Activated CD8-positive, alpha-beta memory T cell treated with anti-CD3 and anti-CD28 coated beads for 36 hours (primary cell): ENCODE measurements around the gene PCDHA5. TPM values are rescaled to one million over a fixed set of nuclear protein-coding genes. Genes with fewer than 3 reads are reported as not detected.
"Not testable (repeated sequence)": the region's sequence is repeated elsewhere in the genome, so short reads cannot be mapped to it uniquely, and the experiment has no call there.

Experiments used
- CTCF ChIA-PET: fragments of 350-600 bp; sonication (Branson Sonifier 250); formaldehyde crosslinking; loops from one replicate; lab custom pipeline; 2021; ENCODE audit warnings: antibody characterized with exemption; lab: Charles Lee
- POLR2A ChIA-PET: fragments of 350-600 bp; sonication (Branson Sonifier 250); formaldehyde crosslinking; loops from one replicate; lab custom pipeline; 2021; ENCODE audit warnings: antibody characterized with exemption; lab: Charles Lee
- total RNA-seq, 2 experiments: library from RNA; stranded (reverse); gene quantifications; one replicate each; pipeline ENCODE4 v1.2.3, GENCODE V29; 2021

The PCDHA5 gene
- total RNA-seq, 2 experiments from 2014 or later = not detected

GRCh38 chr5:140822281-140822629, 842 bp downstream of the PCDHA5 start:
- CTCF ChIA-PET = no interaction called here
- POLR2A ChIA-PET = no interaction called here

GRCh38 chr5:140822969-140823368, 1.6 kb downstream of the PCDHA5 start:
- CTCF ChIA-PET, POLR2A ChIA-PET: not testable (repeated sequence)

GRCh38 chr5:140823475-140823874, 2.1 kb downstream of the PCDHA5 start:
- ChIA-PET POLR2A (no interaction called here), CTCF (no interaction called here)

GRCh38 chr5:140827704-140828361, 6.4 kb downstream of the PCDHA5 start, which contains the start of gene PCDHA6:
Gene PCDHA6 (plus strand): TSS chr5:140827960. CDS start chr5:140828092, 132 bp downstream.
- CTCF ChIA-PET = no interaction called here
- POLR2A ChIA-PET = no interaction called here

GRCh38 chr5:140828362-140828737, 6.9 kb downstream of the PCDHA5 start:
- CTCF ChIA-PET = no interaction called here

GRCh38 chr5:140829511-140830501, 8.4 kb downstream of the PCDHA5 start:
- POLR2A ChIA-PET, CTCF ChIA-PET: not testable (repeated sequence)

More at GRCh38 chr5:140828362-140828737, 6.9 kb downstream of the PCDHA5 start:
- POLR2A ChIA-PET = no interaction called here

GRCh38 chr5:140833993-140834392, 12.6 kb downstream of the PCDHA5 start, which contains the start of gene PCDHA7:
Gene PCDHA7 (plus strand): TSS chr5:140834269. CDS start chr5:140834384, 115 bp downstream.
- POLR2A ChIA-PET = no interaction called here
- CTCF ChIA-PET = no interaction called here

- CTCF ChIA-PET, POLR2A ChIA-PET: not testable (repeated sequence)
These were observed 13.1 kb downstream of the PCDHA5 start for GRCh38 chr5:140834439-140835008.

- CTCF ChIA-PET = no interaction called here
- POLR2A ChIA-PET = no interaction called here
These were observed 14.5 kb downstream of the PCDHA5 start for GRCh38 chr5:140835622-140836510.

GRCh38 chr5:140840978-140841962, 19.9 kb downstream of the PCDHA5 start, which contains the start of gene PCDHA8:
Gene PCDHA8 (plus strand): TSS chr5:140841187. CDS start chr5:140841322, 135 bp downstream.
- POLR2A ChIA-PET = no interaction called here
- CTCF ChIA-PET = no interaction called here

GRCh38 chr5:140842798-140843733, 21.7 kb downstream of the PCDHA5 start:
- POLR2A ChIA-PET = no interaction called here
- CTCF ChIA-PET = no interaction called here

GRCh38 chr5:140848139-140849102, 27.0 kb downstream of the PCDHA5 start, which contains the start of gene PCDHA9:
Gene PCDHA9 (plus strand): TSS chr5:140848382. CDS start chr5:140848496, 114 bp downstream.
- CTCF ChIA-PET = interaction anchor here (0.6 kb wide), 1 partner anchor 420 kb away, joined by 3 read pairs; no protein-coding TSS in a partner anchor
- POLR2A ChIA-PET = not testable (repeated sequence)

GRCh38 chr5:140849831-140850634, 28.6 kb downstream of the PCDHA5 start:
- CTCF ChIA-PET, POLR2A ChIA-PET: not testable (repeated sequence)

- ChIA-PET CTCF (interaction anchor here (1.1 kb wide), 1 partner anchor 565 kb away, joined by 3 read pairs; the partner anchor contains the start of gene PCDHGA11), POLR2A (no interaction called here)
These were observed 34.6 kb downstream of the PCDHA5 start, which contains the start of gene PCDHA10 for GRCh38 chr5:140855772-140856674. Gene PCDHA10 (plus strand): TSS chr5:140855897. CDS start chr5:140856049, 152 bp downstream.
